Ureter (tissue), 1 donor: ENCODE measurements around the gene CBFA2T3. TPM values are rescaled to one million over a fixed set of nuclear protein-coding genes. Genes with fewer than 3 reads are reported as not detected.

Source experiments
- DNase-seq: peaks from one replicate; pipeline ENCODE4 v3.0.0-alpha.2; 2020; ENCODE audit warnings: low spot score
- total RNA-seq: library from RNA; stranded (reverse); gene quantifications from one replicate; pipeline ENCODE4 v1.2.4, GENCODE V29; 2023
- donor health status: DM: yes; HTN: yes; CAD: no.

Gene CBFA2T3
- total RNA-seq, 1 donor from 2014 or later, result 11.2 TPM

DNA sequence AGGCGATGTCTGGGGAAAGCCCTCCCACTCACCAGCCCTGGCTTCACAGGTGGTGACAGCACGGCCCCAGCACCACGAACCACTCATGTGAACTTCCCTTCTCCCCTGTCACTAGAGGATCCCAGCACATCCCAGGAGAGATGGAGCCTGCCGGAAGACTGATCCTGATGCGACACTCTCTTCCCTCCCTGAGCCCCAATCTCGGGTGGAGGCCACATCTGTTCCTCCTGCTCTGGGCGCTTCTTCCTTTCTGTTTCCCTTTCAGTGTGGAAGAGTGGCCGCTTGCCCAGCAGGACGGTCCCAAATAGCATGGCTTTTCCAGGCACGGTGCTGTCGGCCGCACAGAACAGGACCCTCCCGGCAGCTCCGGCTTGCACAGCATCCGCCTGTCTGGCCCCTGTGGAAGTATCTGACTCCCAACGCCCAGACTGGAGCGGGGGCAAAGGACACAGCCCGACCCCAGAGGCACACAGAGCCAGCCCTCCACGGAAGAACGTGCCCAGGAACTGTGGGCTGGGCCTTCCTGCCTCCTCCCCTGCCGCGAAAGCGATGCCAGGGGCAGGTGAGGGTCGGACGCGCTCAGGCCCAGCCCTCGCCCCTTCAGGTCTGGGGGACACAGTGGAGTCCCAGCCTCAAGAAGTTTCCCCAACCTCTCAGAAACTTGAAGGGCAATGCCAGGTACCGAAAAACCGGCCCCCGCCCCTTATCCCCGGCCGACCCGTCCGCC is 37.6 kb downstream of the CBFA2T3 start:
- DNase-seq, result no peak

DNA sequence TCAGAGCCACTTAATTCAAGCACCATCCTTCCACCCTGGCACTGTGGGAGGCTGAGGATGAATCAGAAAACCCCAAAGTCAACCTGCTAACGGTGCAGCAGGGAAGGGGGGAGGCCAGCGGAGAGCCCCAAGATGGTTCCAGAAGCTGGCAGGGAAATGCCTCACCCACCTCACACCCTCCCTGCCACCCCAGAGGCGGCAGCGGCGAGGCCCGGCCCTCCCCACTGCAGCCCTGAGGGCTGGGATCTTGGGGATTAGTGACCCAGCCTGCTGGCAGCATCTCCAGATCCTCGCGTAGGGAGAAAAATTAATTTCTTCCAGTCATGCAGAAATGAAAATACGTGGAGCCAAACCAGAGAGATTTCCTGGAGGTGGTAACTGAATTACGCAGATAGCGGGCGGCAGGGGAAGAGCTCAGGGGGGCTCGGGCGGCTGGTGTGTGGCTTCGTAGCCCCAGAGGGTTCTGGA is 38.2 kb downstream of the CBFA2T3 start:
- DNase-seq, result no peak

GRCh38 chr16:88938119-88938776 is 38.8 kb downstream of the CBFA2T3 start:
- DNase-seq, result no peak

DNA sequence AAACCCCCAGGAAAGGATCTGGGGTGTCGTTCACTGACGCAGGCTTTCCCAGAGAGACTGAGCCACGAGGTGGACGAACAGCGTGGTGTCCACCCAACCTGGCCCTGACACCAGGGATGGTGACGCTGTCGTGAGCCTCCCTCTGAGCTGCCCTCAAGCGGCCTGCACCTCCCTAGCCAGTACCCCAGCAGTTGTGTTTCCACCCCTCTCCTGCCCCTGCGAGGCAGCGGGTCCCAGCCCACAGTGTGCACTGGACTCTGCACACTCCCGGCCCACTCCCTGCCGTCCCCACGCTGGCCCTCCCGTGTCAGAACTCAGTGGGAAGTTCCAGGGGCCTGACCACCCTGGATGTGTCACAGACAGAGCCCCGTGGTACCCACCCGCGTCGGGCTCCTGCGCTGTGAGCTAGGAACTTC is 39.8 kb downstream of the CBFA2T3 start:
- DNase-seq, result no peak

DNA sequence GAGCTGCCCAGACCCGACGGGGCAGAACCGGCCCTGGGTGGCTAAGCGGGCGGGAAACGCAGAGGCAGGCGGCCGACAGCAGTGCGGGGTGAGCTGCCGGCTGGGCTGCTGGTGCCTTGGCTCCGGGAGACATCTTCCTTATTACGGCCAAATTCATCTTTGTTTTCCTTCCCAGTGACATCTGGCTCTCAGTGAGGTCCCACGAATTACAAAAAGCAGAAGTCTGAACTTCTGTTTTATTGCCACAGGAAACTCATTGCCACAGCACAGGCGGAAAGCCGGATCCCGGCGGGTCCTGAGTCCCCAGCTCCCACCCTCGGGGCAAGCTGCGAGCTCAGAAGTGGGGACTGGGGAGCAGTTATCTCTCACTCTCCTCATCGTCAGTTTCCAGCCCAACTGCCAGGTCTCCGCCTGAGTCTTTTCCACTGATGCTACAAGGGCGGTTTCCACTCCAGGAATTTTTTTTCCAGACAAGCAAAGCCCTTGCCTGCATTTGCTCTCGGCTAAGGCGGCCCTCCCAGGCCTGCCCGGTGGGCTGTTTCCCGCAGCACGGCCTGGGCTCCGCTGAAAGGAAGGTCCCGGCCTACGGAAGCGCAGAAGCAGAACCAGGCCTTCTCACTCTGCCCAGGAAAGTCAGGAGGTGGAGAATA is 40.3 kb downstream of the CBFA2T3 start:
- no peak for DNase-seq

GRCh38 chr16:88936008-88936555 is 40.9 kb downstream of the CBFA2T3 start:
- no peak for DNase-seq

DNA sequence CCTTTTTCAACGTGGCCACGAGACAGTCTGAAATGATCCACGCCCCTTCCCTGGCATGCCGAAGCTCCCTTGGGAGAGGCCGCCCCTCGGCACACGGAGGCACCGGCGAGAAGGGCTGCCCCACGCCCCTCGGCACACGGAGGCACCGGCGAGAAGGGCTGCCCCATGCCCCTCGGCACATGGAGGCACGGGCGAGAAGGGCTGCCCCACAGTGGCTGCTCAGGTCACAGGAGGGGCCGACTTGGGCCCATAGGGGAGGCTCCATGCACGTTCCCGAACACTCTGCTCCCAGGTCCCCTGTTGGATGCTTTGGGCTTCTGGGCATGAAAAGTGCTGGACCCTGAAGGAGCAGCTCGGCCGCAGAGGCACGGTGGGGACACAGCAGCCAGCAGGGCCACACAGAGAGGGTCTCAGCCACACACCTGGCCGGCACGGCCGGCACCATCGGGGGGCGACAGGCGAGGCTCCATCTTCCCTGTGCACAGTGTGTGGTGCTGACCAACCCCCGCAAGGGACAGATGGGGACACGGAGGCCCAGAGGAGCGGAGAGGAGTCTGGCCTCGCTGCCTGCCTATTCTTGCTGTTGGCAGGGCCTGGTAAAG is 42.8 kb downstream of the CBFA2T3 start:
- no peak for DNase-seq

DNA sequence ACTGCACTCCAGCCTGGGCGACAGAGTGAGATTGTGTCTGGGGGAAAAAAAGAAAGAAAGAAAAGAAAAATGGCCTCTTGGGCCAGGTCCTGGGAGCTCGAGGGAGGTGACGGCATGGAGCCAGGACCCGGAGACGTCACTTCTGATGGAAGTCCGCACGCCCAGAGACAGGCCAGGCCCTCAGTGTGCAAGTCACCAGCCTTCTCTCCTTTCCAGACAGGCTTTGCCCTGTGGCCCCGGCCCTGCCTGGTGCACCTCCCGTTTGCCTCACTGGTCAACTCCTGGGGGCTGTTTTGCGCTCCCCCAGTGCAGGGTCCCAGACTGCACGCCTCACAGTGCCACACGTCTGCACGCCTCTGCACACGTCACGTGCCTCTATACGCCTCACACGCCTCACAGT is 44.1 kb downstream of the CBFA2T3 start:
- no peak for DNase-seq

DNA sequence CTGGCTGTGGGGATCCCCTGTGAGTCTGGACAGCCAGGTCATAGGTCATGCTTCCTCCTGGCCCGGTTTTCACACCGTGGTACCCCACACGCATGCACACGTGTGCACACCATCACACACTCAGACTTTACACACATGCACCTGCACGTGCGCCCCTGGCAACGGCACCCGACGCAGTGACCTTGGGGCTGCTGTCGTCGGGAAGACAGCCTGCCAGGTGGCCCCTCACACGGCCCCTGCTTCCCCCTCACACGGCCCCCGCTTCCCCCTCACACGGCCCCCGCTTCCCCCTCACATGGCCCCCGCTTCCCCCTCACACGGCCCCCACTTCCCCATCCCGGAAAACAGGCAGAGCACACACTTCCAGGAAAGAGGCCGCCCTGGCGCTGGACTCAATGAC is 45.1 kb downstream of the CBFA2T3 start:
- DNase-seq, result no peak

DNA sequence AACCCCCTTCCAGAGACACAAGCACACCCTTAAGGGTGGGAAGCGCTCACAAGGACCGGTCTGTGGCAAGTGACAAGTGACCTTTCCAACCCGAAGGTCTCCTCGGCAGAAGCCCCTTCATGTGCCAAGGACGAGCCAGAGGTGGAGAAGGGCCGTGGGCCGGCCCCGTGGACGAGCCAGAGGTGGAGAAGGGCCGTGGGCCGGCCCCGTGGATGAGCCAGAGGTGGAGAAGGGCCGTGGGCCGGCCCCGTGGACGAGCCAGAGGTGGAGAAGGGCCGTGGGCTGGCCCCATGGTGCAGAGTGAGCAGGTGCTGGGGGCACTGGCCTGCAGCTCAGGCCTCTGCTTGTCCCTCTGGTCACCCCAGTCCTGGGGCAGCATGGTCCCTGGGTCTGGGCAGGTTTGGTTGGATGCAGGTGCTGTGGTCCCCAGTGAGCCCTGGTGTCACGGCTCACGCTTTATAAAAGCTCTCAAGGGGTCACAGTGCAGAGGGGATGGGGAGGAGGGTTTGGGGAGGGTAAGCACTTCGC is 45.6 kb downstream of the CBFA2T3 start:
- DNase-seq, result no peak

GRCh38 chr16:88930716-88931115 is 46.3 kb downstream of the CBFA2T3 start:
- no peak for DNase-seq

DNA sequence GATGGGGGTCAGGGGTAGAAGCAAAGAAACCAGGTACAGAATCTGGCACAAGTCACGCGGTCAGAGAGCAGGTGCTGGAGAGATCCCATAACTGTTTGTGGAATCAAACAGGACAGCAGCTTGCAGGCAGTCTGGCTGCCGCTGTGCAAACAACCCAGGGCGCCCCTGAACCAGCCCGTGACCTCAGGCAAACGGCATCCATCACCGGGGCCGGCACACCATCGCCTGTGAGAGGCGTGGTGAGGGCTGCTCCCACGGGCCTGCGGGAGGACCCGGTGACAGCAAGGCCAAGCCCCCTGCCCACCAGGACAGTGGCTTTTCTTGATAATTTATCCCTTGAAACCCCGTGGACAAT is 47.9 kb downstream of the CBFA2T3 start:
- no peak for DNase-seq

DNA sequence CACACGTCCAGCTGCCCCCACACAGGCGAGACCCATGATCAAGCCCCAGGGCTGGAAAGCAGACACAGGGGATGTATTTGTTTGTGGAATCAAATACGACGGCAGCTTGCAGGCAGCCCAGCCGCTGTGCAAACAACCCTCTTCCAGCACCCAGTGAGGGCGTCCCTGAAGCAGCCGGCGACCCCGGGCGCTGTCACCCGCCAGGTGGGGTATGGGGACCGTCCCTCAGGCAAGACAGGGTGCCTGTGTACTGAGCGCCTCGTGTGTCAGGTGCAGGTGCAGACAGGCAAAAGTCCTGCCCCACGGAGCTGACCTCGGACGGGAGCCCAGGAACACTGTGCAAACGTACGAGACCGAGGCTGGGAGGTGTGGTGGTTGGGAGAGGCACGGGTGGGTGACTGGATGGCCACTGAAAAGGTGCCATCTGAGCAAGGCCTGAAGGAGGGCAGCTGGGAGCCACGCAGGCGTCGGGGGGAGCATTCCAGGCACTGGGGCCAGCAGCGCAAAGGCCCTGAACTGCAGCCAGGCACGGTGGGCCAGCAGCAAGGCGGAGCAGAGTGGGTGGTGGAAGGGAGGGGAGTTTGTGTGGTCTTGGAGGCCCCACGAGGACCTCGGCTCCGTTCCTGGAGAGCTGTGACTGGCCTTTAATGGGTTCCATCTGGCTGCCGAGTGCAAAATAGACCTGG is 48.5 kb downstream of the CBFA2T3 start:
- no peak for DNase-seq

DNA sequence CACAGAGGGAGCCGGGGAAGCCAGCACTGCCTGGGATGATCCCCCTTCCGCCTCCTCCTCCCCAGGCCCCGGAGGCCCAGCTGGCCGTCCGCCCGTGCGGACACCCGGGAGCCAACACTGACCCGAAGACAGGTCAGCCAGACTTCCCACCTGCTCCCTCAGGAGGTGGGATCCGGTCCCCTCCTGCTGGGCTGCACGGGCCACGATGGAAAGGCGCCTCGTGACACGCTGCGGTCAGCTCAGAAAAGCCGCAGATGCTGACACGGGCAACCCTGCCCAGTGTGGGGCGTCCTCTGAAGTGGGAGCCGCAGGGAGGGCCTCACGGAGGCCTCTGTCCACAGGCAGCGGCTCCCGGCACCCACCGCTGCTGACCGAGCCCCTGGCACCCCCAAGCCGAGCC is 49.3 kb downstream of the CBFA2T3 start:
- DNase-seq, result no peak

GRCh38 chr16:88927010-88927409 is 50.0 kb downstream of the CBFA2T3 start:
- DNase-seq, result no peak

DNA sequence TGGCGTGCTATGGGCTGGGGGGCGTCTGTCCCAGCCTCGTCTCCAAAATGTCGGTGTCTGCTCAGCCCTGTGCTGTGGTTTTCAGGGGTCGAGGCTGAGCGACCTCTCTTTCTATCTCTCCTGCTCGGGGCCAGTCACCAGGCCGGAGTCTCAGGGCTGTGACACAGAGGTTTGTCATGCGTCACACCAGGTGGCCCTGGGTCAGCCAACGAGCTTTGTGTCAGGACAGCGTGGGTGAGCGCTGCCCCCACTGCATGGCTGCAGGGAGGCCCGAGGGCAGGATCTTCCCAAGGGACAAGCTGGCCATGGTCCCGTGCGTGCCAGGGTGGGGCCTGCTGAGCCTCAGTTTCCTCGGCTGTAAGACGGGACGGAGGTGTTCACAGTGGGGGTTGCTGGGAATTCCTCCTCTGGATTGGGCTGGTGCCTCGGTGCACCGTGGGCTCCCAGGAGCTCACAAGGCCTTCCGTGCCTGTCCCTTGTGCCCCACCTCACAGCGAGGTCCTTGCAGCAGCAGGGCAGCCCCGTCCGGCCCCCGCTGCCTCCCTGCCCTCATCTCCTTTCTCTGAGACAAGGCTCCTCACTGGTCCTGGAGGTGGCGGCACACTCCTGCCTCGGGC is 50.5 kb downstream of the CBFA2T3 start:
- DNase-seq, result no peak

DNA sequence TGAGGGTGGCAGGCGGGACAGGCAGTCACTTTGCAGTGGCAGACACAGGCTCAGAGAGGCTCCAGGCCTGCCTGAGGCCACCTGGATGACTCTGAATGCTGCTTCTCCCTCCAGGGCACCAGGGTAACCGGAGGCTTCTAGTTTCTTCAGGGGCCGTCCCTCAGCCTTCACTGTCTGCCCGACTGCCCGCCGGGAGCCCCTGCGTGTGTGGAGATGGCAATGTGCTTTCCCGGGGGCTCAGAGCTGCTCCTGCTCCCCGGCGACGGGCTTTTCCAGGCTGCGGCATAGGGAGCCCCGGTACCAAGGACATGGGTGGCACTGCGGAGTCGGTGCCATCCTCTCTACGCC is 51.5 kb downstream of the CBFA2T3 start:
- no peak for DNase-seq

DNA sequence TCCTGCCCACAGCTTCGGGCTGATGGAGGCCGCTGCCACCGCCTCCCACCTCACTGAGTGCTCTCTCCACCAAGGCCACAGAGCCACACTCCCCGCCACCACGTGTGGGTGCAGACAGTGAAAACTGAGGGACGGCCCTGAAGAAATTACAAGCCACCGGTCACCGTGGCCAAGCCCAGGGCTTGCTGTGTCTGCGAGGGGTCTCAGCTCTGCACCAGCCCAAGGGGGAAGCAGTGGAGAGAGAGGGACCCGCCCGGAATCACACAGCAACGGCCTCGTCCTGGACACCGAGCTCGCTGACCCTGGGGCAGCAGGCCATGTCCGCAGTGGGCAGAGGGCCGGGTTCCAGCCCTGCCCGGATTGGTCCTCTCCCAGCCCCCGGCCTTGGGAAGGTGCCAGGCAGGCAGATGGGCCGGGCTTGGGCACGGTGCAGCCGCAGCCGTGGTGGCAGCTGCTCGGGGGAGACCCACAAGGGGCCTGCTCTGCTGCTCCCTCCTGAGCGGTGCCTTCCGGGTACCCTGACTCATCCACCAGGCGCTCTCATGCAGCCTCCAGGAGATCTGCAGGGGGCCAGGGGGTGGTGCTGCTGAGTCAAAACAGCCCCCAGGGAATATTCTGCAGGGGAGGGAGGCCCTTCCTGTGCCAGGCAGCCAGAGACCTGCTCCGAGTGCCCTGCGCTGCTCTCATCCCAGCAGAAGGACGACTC is 52.0 kb downstream of the CBFA2T3 start:
- DNase-seq, result no peak

DNA sequence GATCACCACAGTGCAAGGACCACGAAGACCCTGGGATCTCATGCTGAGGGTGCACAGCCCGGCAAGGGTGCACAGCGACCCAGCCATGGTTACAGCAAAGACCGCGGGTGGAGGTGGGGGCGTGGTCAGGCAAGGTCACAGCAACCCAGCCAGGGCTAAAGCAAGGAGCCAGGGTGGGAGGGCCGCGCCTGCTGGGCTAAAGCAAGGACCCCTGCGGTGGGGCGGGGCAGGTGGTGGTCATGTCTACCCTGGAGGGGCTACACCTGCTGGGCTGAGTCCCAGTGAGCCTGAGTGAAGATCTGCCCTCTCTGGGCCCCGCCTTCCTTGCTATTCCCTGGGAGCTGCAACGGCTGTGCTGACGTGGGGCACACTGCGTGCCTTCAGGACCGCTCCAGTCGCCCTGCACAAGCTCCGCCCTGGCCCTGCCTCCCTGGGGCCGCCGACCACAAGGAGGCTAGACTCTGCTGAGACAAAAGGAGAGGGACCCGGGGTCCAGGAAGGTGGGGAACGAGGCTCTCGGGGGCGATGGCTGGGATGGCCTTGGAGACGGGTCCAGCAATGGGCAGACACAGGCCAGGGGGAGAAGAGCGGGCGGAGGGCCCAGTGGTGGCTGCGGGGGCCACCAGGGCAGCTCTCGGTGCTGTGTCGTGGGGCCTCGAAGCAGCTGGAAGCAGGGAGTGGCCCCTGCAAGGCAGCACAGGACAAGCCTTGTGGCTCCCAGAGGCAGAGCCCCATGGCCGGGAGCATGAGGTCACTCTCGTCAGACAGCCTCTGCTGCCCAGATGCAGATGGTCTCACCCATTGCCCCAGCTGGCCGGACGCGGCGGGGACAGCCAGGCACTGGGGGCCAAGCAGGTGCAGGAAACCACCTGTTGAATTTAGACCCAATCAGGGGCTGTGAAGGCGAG is 52.8 kb downstream of the CBFA2T3 start:
- no peak for DNase-seq
